ACC112 (cell line): ENCODE measurements around the gene TRIM2.

Experiments
- H2AFZ ChIP-seq: fragments of 200-600 bp; sonication (generic); one replicate; pipeline ENCODE4 v1.6.0; 2017; ENCODE audit warnings: antibody characterized with exemption, low read length; ENCODE audit not compliant: unreplicated experiment
- H3K27ac ChIP-seq: fragments of 200-600 bp; sonication (generic); 2 replicates; pipeline ENCODE4 v1.5.1; 2014; ENCODE audit warnings: low read depth, mild to moderate bottlenecking, antibody characterized with exemption, low read length, moderate library complexity
- H3K27me3 ChIP-seq: fragments of 200-600 bp; sonication (generic); 2 replicates; pipeline ENCODE4 v1.6.1; 2014; ENCODE audit warnings: mild to moderate bottlenecking, antibody characterized with exemption, low read length, moderate library complexity, mixed read lengths; ENCODE audit not compliant: insufficient read depth
- H3K36me3 ChIP-seq: fragments of 200-600 bp; sonication (generic); 2 replicates; pipeline ENCODE4 v1.6.1; 2016; ENCODE audit warnings: mild to moderate bottlenecking, antibody characterized with exemption, low read length, moderate library complexity, mixed read lengths; ENCODE audit not compliant: insufficient read depth
- H3K4me1 ChIP-seq: fragments of 200-600 bp; sonication (generic); one replicate; pipeline ENCODE4 v1.6.1; 2016; ENCODE audit warnings: low read length, mixed read lengths; ENCODE audit not compliant: insufficient read depth, unreplicated experiment, control insufficient read depth
- H3K4me3 ChIP-seq: fragments of 200-600 bp; sonication (generic); 2 replicates; pipeline ENCODE4 v1.5.1; 2014; ENCODE audit warnings: mild to moderate bottlenecking, low read depth, low read length
- H3K79me2 ChIP-seq: fragments of 200-600 bp; sonication (generic); one replicate; pipeline ENCODE4 v1.6.0; 2016; ENCODE audit warnings: low read length; ENCODE audit not compliant: control insufficient read depth, unreplicated experiment, insufficient read depth

Gene TRIM2

GRCh38 chr4:153234885-153235284 is 30.6 kb downstream of the TRIM2 start:
- Histone ChIP-seq H3K79me2 (no peaks in the 10 kb centered on the region), H2AFZ (no peak overlapping the region), H3K27me3 (no peaks in the 10 kb centered on the region), H3K27ac (peak overlapping the region; percentile 37), H3K4me1 (peaks cover 33% of the 10 kb centered on the region), H3K36me3 (no peaks in the 10 kb centered on the region), H3K4me3 (peak overlapping the region; percentile 30; the same call in 1 of the 2 replicates)

- Histone ChIP-seq H3K27ac (no peak overlapping the region), H3K4me1 (peaks cover 23% of the 10 kb centered on the region), H2AFZ (no peak overlapping the region), H3K36me3 (no peaks in the 10 kb centered on the region), H3K4me3 (no peak overlapping the region), H3K27me3 (no peaks in the 10 kb centered on the region), H3K79me2 (no peaks in the 10 kb centered on the region)
These were observed 34.1 kb downstream of the TRIM2 start for GRCh38 chr4:153238135-153238919.

- peaks cover 14% of the 10 kb centered on the region for H3K4me1 ChIP-seq
- H3K27me3 ChIP-seq: no peaks in the 10 kb centered on the region
- H3K79me2 ChIP-seq: no peaks in the 10 kb centered on the region
- H3K27ac ChIP-seq: no peak overlapping the region
- no peak overlapping the region for H3K4me3 ChIP-seq
- no peaks in the 10 kb centered on the region for H3K36me3 ChIP-seq
- H2AFZ ChIP-seq: no peak overlapping the region
These were observed 35.2 kb downstream of the TRIM2 start for GRCh38 chr4:153239409-153239808.

- Histone ChIP-seq H3K4me3 (no peak overlapping the region), H3K27ac (no peak overlapping the region), H3K79me2 (no peaks in the 10 kb centered on the region), H2AFZ (no peak overlapping the region), H3K4me1 (no peaks in the 10 kb centered on the region), H3K27me3 (no peaks in the 10 kb centered on the region), H3K36me3 (no peaks in the 10 kb centered on the region)
These were observed 37.1 kb downstream of the TRIM2 start for GRCh38 chr4:153241295-153241694.

- Histone ChIP-seq H3K4me3 (no peak overlapping the region), H3K27ac (no peak overlapping the region), H3K27me3 (no peaks in the 10 kb centered on the region), H3K79me2 (no peaks in the 10 kb centered on the region), H3K36me3 (no peaks in the 10 kb centered on the region), H2AFZ (no peak overlapping the region), H3K4me1 (no peaks in the 10 kb centered on the region)
These were observed 38.0 kb downstream of the TRIM2 start for GRCh38 chr4:153241970-153242838.

GRCh38 chr4:153242839-153243324 is 38.6 kb downstream of the TRIM2 start:
- no peaks in the 10 kb centered on the region for H3K27me3 ChIP-seq
- H3K27ac ChIP-seq: no peak overlapping the region
- H3K79me2 ChIP-seq: no peaks in the 10 kb centered on the region
- no peak overlapping the region for H2AFZ ChIP-seq
- no peaks in the 10 kb centered on the region for H3K36me3 ChIP-seq
- no peak overlapping the region for H3K4me3 ChIP-seq
- H3K4me1 ChIP-seq: no peaks in the 10 kb centered on the region

- no peaks in the 10 kb centered on the region for H3K79me2 ChIP-seq
- H3K27ac ChIP-seq: no peak overlapping the region
- no peak overlapping the region for H3K4me3 ChIP-seq
- no peaks in the 10 kb centered on the region for H3K27me3 ChIP-seq
- no peaks in the 10 kb centered on the region for H3K36me3 ChIP-seq
- H3K4me1 ChIP-seq: peaks cover under 1% of the 10 kb centered on the region
- H2AFZ ChIP-seq: no peak overlapping the region
These were observed 39.2 kb downstream of the TRIM2 start for GRCh38 chr4:153243468-153243867.

- no peaks in the 10 kb centered on the region for H3K79me2 ChIP-seq
- no peak overlapping the region for H3K27ac ChIP-seq
- peaks cover 7% of the 10 kb centered on the region for H3K4me1 ChIP-seq
- no peak overlapping the region for H2AFZ ChIP-seq
- H3K36me3 ChIP-seq: no peaks in the 10 kb centered on the region
- no peaks in the 10 kb centered on the region for H3K27me3 ChIP-seq
- no peak overlapping the region for H3K4me3 ChIP-seq
These were observed 40.7 kb downstream of the TRIM2 start for GRCh38 chr4:153244969-153245368.

GRCh38 chr4:153245775-153246174 is 41.5 kb downstream of the TRIM2 start:
- peaks cover 8% of the 10 kb centered on the region for H3K4me1 ChIP-seq
- no peaks in the 10 kb centered on the region for H3K27me3 ChIP-seq
- no peak overlapping the region for H3K27ac ChIP-seq
- no peaks in the 10 kb centered on the region for H3K79me2 ChIP-seq
- no peaks in the 10 kb centered on the region for H3K36me3 ChIP-seq
- H3K4me3 ChIP-seq: no peak overlapping the region
- H2AFZ ChIP-seq: no peak overlapping the region

- no peak overlapping the region for H3K27ac ChIP-seq
- H3K79me2 ChIP-seq: no peaks in the 10 kb centered on the region
- no peak overlapping the region for H3K4me3 ChIP-seq
- H3K4me1 ChIP-seq: peaks cover 8% of the 10 kb centered on the region
- H3K36me3 ChIP-seq: no peaks in the 10 kb centered on the region
- no peaks in the 10 kb centered on the region for H3K27me3 ChIP-seq
- H2AFZ ChIP-seq: no peak overlapping the region
These were observed 42.3 kb downstream of the TRIM2 start for GRCh38 chr4:153246446-153247115.
